Gastroesophageal sphincter (tissue), 3 donors: ENCODE measurements around the gene NBL1.

Experiments used
- POLR2AphosphoS5 ChIP-seq: sonication (generic); formaldehyde crosslinking; IDR thresholded peaks from one replicate; pipeline ENCODE4 v1.6.1; 2017; ENCODE audit warnings: antibody characterized with exemption
- TF ChIP-seq, protein P1 (sequence below), 4 experiments: fragments of 200-600 bp in 2 of 4; fragments of 450-650 bp in 2 of 4; sonication (generic) in 1 of 4; IDR thresholded peaks; one replicate each; pipeline ENCODE4 v1.5.1; 2017 to 2019; ENCODE audit warnings: antibody characterized with exemption in 4 of 4, mild to moderate bottlenecking in 2 of 4, moderate library complexity in 2 of 4

DNA sequence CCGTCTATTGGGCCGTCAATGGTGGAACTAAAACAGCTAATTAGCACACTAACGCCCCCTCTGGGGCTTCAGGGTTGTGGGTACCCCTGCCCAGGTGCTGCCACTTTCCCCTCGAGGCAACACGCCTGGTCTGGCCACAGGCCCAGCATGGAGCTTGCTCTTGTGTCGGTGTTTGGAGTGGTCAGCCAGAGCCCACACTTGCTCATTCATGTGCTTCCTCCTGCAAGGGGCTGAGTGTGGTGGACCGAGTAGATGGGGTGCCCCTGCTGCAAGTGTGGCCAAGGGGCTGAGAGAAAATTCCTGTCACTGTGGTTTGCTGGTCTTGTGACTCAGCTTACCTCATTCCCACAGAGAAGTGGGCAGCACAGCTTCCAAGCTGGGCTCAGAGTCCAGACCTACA lies 46.2 kb downstream of the NBL1 start:
- TF ChIP-seq, protein P1, sequence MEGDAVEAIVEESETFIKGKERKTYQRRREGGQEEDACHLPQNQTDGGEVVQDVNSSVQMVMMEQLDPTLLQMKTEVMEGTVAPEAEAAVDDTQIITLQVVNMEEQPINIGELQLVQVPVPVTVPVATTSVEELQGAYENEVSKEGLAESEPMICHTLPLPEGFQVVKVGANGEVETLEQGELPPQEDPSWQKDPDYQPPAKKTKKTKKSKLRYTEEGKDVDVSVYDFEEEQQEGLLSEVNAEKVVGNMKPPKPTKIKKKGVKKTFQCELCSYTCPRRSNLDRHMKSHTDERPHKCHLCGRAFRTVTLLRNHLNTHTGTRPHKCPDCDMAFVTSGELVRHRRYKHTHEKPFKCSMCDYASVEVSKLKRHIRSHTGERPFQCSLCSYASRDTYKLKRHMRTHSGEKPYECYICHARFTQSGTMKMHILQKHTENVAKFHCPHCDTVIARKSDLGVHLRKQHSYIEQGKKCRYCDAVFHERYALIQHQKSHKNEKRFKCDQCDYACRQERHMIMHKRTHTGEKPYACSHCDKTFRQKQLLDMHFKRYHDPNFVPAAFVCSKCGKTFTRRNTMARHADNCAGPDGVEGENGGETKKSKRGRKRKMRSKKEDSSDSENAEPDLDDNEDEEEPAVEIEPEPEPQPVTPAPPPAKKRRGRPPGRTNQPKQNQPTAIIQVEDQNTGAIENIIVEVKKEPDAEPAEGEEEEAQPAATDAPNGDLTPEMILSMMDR (IDR thresholded peaks at IDR 0.05), result no peak
- TF ChIP-seq POLR2AphosphoS5, result no peak
